HepG2 (cell line): Measurements from ENCODE around the gene CAMKV.

Source experiments
- MAFG ChIP-seq: sonication (generic); formaldehyde crosslinking; IDR thresholded peaks from 2 replicates; pipeline ENCODE4 v1.5.1; 2020; ENCODE audit warnings: mild to moderate bottlenecking, missing genetic modification reagents
- RFX5 ChIP-seq: IDR thresholded peaks from 2 replicates; pipeline ENCODE4 v1.6.1; 2011; ENCODE audit warnings: low read depth, low read length, improper control_type of control experiment
- TAF15 ChIP-seq: fragments of 200-400 bp; formaldehyde crosslinking; IDR thresholded peaks from one replicate; pipeline ENCODE4 v1.6.1; 2018; ENCODE audit warnings: mild to moderate bottlenecking, low read depth, low read length; ENCODE audit not compliant: poor library complexity, severe bottlenecking
- ZNF772 ChIP-seq: sonication (generic); formaldehyde crosslinking; IDR thresholded peaks from 2 replicates; pipeline ENCODE4 v1.5.0; 2020; ENCODE audit warnings: mild to moderate bottlenecking, missing genetic modification reagents
- ZSCAN12 ChIP-seq: sonication (generic); formaldehyde crosslinking; IDR thresholded peaks from 2 replicates; pipeline ENCODE4 v1.9.0; 2021; ENCODE audit warnings: mild to moderate bottlenecking, missing genetic modification reagents
- TF ChIP-seq, protein P1 (sequence below): sonication (generic); formaldehyde crosslinking; IDR thresholded peaks from 2 replicates; pipeline ENCODE4 v1.4.0; 2020; ENCODE audit warnings: missing genetic modification reagents
- TF ChIP-seq, protein P2 (sequence below): IDR thresholded peaks from 2 replicates; pipeline ENCODE4 v1.6.1; 2018; ENCODE audit warnings: missing genetic modification reagents
- TF ChIP-seq, protein P3 (sequence below), 2 experiments: IDR thresholded peaks; 2 replicates each; pipeline ENCODE4 v1.6.1; 2011 to 2012; ENCODE audit warnings: low read length in 2 of 2, borderline replicate concordance in 1 of 2, low read depth in 1 of 2, mild to moderate bottlenecking in 1 of 2, moderate library complexity in 1 of 2

- TF ChIP-seq, protein P1, sequence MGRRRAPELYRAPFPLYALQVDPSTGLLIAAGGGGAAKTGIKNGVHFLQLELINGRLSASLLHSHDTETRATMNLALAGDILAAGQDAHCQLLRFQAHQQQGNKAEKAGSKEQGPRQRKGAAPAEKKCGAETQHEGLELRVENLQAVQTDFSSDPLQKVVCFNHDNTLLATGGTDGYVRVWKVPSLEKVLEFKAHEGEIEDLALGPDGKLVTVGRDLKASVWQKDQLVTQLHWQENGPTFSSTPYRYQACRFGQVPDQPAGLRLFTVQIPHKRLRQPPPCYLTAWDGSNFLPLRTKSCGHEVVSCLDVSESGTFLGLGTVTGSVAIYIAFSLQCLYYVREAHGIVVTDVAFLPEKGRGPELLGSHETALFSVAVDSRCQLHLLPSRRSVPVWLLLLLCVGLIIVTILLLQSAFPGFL (CRISPR knock-in tag) = no peak
- TF ChIP-seq, protein P2, sequence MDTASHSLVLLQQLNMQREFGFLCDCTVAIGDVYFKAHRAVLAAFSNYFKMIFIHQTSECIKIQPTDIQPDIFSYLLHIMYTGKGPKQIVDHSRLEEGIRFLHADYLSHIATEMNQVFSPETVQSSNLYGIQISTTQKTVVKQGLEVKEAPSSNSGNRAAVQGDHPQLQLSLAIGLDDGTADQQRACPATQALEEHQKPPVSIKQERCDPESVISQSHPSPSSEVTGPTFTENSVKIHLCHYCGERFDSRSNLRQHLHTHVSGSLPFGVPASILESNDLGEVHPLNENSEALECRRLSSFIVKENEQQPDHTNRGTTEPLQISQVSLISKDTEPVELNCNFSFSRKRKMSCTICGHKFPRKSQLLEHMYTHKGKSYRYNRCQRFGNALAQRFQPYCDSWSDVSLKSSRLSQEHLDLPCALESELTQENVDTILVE (CRISPR knock-in tag) = no peak
- TF ChIP-seq, protein P3, sequence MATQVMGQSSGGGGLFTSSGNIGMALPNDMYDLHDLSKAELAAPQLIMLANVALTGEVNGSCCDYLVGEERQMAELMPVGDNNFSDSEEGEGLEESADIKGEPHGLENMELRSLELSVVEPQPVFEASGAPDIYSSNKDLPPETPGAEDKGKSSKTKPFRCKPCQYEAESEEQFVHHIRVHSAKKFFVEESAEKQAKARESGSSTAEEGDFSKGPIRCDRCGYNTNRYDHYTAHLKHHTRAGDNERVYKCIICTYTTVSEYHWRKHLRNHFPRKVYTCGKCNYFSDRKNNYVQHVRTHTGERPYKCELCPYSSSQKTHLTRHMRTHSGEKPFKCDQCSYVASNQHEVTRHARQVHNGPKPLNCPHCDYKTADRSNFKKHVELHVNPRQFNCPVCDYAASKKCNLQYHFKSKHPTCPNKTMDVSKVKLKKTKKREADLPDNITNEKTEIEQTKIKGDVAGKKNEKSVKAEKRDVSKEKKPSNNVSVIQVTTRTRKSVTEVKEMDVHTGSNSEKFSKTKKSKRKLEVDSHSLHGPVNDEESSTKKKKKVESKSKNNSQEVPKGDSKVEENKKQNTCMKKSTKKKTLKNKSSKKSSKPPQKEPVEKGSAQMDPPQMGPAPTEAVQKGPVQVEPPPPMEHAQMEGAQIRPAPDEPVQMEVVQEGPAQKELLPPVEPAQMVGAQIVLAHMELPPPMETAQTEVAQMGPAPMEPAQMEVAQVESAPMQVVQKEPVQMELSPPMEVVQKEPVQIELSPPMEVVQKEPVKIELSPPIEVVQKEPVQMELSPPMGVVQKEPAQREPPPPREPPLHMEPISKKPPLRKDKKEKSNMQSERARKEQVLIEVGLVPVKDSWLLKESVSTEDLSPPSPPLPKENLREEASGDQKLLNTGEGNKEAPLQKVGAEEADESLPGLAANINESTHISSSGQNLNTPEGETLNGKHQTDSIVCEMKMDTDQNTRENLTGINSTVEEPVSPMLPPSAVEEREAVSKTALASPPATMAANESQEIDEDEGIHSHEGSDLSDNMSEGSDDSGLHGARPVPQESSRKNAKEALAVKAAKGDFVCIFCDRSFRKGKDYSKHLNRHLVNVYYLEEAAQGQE (IDR thresholded peaks at IDR 0.05; ENCODE audit: borderline replicate concordance in 1 of 2, low read depth in 1 of 2, low read length in 2 of 2) = no peak
- TF ChIP-seq RFX5 (no peak), TAF15 (no peak), ZNF772 (CRISPR knock-in tag) (no peak), MAFG (CRISPR knock-in tag) (no peak), ZSCAN12 (CRISPR knock-in tag) (no peak)
Observed at GRCh38 chr3:49877716-49878115, 8.0 kb upstream of the CAMKV start.
